Neural progenitor cell (in vitro differentiated cells): ENCODE results near the gene HSPB8. TPM values are rescaled to one million over a fixed set of nuclear protein-coding genes. Genes with fewer than 3 reads are reported as not detected.

Experiments
- DNase-seq: peaks from one replicate; pipeline ENCODE4 v3.0.0-alpha.2; 2016; ENCODE audit warnings: low spot score
- H2AFZ ChIP-seq: fragments of 200-600 bp; sonication (generic); replicated peaks from 2 replicates; pipeline ENCODE4 v1.6.1; 2016; ENCODE audit warnings: antibody characterized with exemption
- H3F3A ChIP-seq: fragments of 200-600 bp; sonication (generic); 2 replicates; pipeline ENCODE4 v1.6.1; 2016; ENCODE audit warnings: antibody characterized with exemption, low read depth
- H3K27ac ChIP-seq: fragments of 200-600 bp; sonication (generic); 2 replicates; pipeline ENCODE4 v1.5.1; 2016; ENCODE audit warnings: mild to moderate bottlenecking
- H3K27me3 ChIP-seq: fragments of 200-600 bp; sonication (generic); 2 replicates; pipeline ENCODE4 v1.6.1; 2016; ENCODE audit warnings: mild to moderate bottlenecking, moderate library complexity
- H3K36me3 ChIP-seq: fragments of 200-600 bp; sonication (generic); 2 replicates; pipeline ENCODE4 v1.5.1; 2016
- H3K4me1 ChIP-seq: fragments of 200-600 bp; sonication (generic); 2 replicates; pipeline ENCODE4 v1.6.1; 2016; ENCODE audit warnings: mixed run types
- H3K4me2 ChIP-seq: fragments of 200-600 bp; sonication (generic); 2 replicates; pipeline ENCODE4 v1.6.1; 2016
- H3K4me3 ChIP-seq: fragments of 200-600 bp; sonication (generic); 2 replicates; pipeline ENCODE4 v1.5.1; 2016
- H3K79me2 ChIP-seq: fragments of 200-600 bp; sonication (generic); 2 replicates; pipeline ENCODE4 v1.6.1; 2016; ENCODE audit warnings: low read depth
- H3K9ac ChIP-seq: fragments of 200-600 bp; sonication (generic); 2 replicates; pipeline ENCODE4 v1.6.1; 2016
- H3K9me3 ChIP-seq: fragments of 200-600 bp; sonication (generic); 2 replicates; pipeline ENCODE4 v1.5.1; 2016; ENCODE audit warnings: low read depth
- H4K20me1 ChIP-seq: fragments of 200-600 bp; sonication (generic); 2 replicates; pipeline ENCODE4 v1.6.1; 2016; ENCODE audit warnings: low read depth
- H3K27ac Mint-ChIP-seq: 3 replicates; pipeline ENCODE4 v1.8.0; 2021; ENCODE audit warnings: mixed read lengths
- H3K27me3 Mint-ChIP-seq: 2 replicates; pipeline ENCODE4 v1.8.0; 2022; ENCODE audit warnings: low read depth, mild to moderate bottlenecking, inconsistent platforms, moderate library complexity, mixed read lengths; ENCODE audit not compliant: insufficient read depth
- H3K36me3 Mint-ChIP-seq: 3 replicates; pipeline ENCODE4 v1.8.0; 2021; ENCODE audit warnings: mixed read lengths
- H3K4me1 Mint-ChIP-seq: 3 replicates; pipeline ENCODE4 v1.8.0; 2021; ENCODE audit warnings: mixed read lengths
- H3K4me3 Mint-ChIP-seq: 3 replicates; pipeline ENCODE4 v1.8.0; 2021; ENCODE audit warnings: mild to moderate bottlenecking, moderate library complexity, mixed read lengths
- H3K9me3 Mint-ChIP-seq: 3 replicates; pipeline ENCODE4 v1.8.0; 2020; ENCODE audit warnings: mixed read lengths
- CTCF ChIP-seq: fragments of 200-600 bp; sonication (generic); IDR thresholded peaks from 2 replicates; pipeline ENCODE4 v1.5.1; 2017; ENCODE audit warnings: antibody characterized with exemption, mild to moderate bottlenecking
- EZH2 ChIP-seq: fragments of 200-600 bp; sonication (generic); IDR thresholded peaks from 2 replicates; pipeline ENCODE4 v1.6.1; 2017; ENCODE audit warnings: antibody characterized with exemption, mild to moderate bottlenecking, moderate library complexity
- EZH2phosphoT487 ChIP-seq: fragments of 200-600 bp; sonication (generic); IDR thresholded peaks from 2 replicates; pipeline ENCODE4 v1.6.1; 2017; ENCODE audit warnings: antibody characterized with exemption
- total RNA-seq: library from RNA; depleted of rRNA; stranded (reverse); fragments of >200 nt; gene quantifications from 2 replicates; pipeline ENCODE4 v1.2.3, GENCODE V29; 2015; ENCODE audit warnings: low replicate concordance

Gene HSPB8
- total RNA-seq, 1 donor from 2014 or later = not detected

GRCh38 chr12:119200601-119201000, 21.9 kb downstream of the HSPB8 start:
- DNase-seq = no peak
- Mint-ChIP-seq H3K27me3 (peaks cover 9% of the 10 kb centered on the region), H3K27ac (no peak overlapping the region)

GRCh38 chr12:119201789-119202543, 23.2 kb downstream of the HSPB8 start:
- H3K4me1 Mint-ChIP-seq = peaks cover 31% of the 10 kb centered on the region
- Histone ChIP-seq H3K27ac (no peak overlapping the region), H3K4me1 (peaks cover 34% of the 10 kb centered on the region), H3K9me3 (no peaks in the 10 kb centered on the region), H3K9ac (no peak overlapping the region), H3K4me2 (peak overlapping the region; percentile 22), H3K4me3 (no peak overlapping the region), H3K79me2 (no peaks in the 10 kb centered on the region), H2AFZ (no peak overlapping the region), H3K27me3 (no peaks in the 10 kb centered on the region), H3F3A (peaks cover 26% of the 10 kb centered on the region), H3K36me3 (no peaks in the 10 kb centered on the region), H4K20me1 (peaks cover 3% of the 10 kb centered on the region)
- no peaks in the 10 kb centered on the region for H3K36me3 Mint-ChIP-seq
- H3K27me3 Mint-ChIP-seq = peaks cover 11% of the 10 kb centered on the region
- no peak for DNase-seq
- H3K9me3 Mint-ChIP-seq = no peaks in the 10 kb centered on the region
- TF ChIP-seq EZH2 (no peak), EZH2phosphoT487 (no peak), CTCF (no peak)
- H3K4me3 Mint-ChIP-seq = no peak overlapping the region
- H3K27ac Mint-ChIP-seq = no peak overlapping the region

More at GRCh38 chr12:119200601-119201000, 21.9 kb downstream of the HSPB8 start:
- Histone ChIP-seq H3K9me3 (no peaks in the 10 kb centered on the region), H4K20me1 (no peaks in the 10 kb centered on the region), H3K36me3 (no peaks in the 10 kb centered on the region), H3K9ac (no peak overlapping the region), H3K27ac (no peak overlapping the region), H2AFZ (no peak overlapping the region), H3K4me2 (no peak overlapping the region), H3F3A (peaks cover 18% of the 10 kb centered on the region), H3K79me2 (no peaks in the 10 kb centered on the region), H3K4me3 (no peak overlapping the region), H3K27me3 (no peaks in the 10 kb centered on the region), H3K4me1 (peaks cover 22% of the 10 kb centered on the region)
- TF ChIP-seq CTCF (no peak), EZH2 (no peak), EZH2phosphoT487 (no peak)
- Mint-ChIP-seq H3K36me3 (no peaks in the 10 kb centered on the region), H3K4me1 (peaks cover 25% of the 10 kb centered on the region), H3K4me3 (no peak overlapping the region), H3K9me3 (no peaks in the 10 kb centered on the region)

- TF ChIP-seq CTCF = no peak
- no peak for TF ChIP-seq EZH2
- TF ChIP-seq EZH2phosphoT487 = no peak
- Histone ChIP-seq H3K4me2 (peak overlapping the region; percentile 22), H3K79me2 (no peaks in the 10 kb centered on the region), H3K9me3 (no peaks in the 10 kb centered on the region), H3K27me3 (no peaks in the 10 kb centered on the region), H2AFZ (no peak overlapping the region), H3F3A (peaks cover 27% of the 10 kb centered on the region), H3K4me3 (no peak overlapping the region), H3K27ac (no peak overlapping the region), H3K4me1 (peaks cover 40% of the 10 kb centered on the region), H3K36me3 (no peaks in the 10 kb centered on the region), H4K20me1 (peaks cover 3% of the 10 kb centered on the region), H3K9ac (no peak overlapping the region)
- Mint-ChIP-seq H3K4me1 (peaks cover 37% of the 10 kb centered on the region), H3K9me3 (no peaks in the 10 kb centered on the region), H3K4me3 (no peak overlapping the region), H3K27ac (no peak overlapping the region), H3K27me3 (peaks cover 11% of the 10 kb centered on the region), H3K36me3 (no peaks in the 10 kb centered on the region)
- DNase-seq = no peak
Measured at GRCh38 chr12:119202544-119202943, 23.8 kb downstream of the HSPB8 start.
